Prostate gland (tissue), 2 donors: ENCODE results near the gene RFT1.

Source experiments
- POLR2A ChIP-seq: fragments of 450-650 bp; IDR thresholded peaks from one replicate; pipeline ENCODE4 v1.6.1; 2016; ENCODE audit warnings: antibody characterized with exemption, mild to moderate bottlenecking
- POLR2AphosphoS5 ChIP-seq: sonication (generic); formaldehyde crosslinking; IDR thresholded peaks from one replicate; pipeline ENCODE4 v1.6.1; 2017; ENCODE audit warnings: antibody characterized with exemption
- TF ChIP-seq, protein P1 (sequence below), 4 experiments: fragments of 200-600 bp in 2 of 4; fragments of 450-650 bp in 2 of 4; sonication (generic) in 2 of 4; IDR thresholded peaks; 1 replicate in 3 of 4; 2 replicates in 1 of 4; pipeline ENCODE4 v1.5.1; 2016 to 2019; ENCODE audit warnings: antibody characterized with exemption in 4 of 4, mild to moderate bottlenecking in 2 of 4, moderate library complexity in 2 of 4

DNA sequence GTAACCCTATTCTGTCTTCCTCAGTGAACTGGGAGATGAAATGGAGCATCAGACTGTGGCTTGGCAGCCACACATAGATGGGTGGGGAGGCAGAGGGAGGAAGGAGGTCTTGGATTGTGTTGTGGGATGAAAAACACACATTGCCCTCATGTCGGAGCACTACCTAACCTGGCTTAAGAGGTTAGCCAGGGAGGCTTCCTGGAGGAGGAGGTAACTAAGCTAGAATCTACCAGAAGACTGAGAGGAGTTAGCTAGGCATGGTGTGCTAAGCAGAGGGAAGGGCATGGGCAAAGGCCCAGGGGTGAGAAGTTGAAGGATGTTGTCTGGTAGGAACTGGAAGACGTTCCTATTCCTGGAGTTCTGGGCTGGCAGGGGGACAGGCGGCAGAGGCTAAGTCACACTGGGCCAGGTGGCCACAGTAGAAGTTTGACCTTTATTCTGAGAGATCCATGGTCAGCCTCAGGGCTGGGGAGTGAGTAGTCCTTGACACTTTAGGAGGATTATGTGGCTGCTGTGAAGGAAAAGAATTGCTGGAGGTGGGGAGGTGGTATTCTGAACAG is 23.1 kb upstream of the RFT1 start:
- no peak for TF ChIP-seq POLR2A
- TF ChIP-seq, protein P1, sequence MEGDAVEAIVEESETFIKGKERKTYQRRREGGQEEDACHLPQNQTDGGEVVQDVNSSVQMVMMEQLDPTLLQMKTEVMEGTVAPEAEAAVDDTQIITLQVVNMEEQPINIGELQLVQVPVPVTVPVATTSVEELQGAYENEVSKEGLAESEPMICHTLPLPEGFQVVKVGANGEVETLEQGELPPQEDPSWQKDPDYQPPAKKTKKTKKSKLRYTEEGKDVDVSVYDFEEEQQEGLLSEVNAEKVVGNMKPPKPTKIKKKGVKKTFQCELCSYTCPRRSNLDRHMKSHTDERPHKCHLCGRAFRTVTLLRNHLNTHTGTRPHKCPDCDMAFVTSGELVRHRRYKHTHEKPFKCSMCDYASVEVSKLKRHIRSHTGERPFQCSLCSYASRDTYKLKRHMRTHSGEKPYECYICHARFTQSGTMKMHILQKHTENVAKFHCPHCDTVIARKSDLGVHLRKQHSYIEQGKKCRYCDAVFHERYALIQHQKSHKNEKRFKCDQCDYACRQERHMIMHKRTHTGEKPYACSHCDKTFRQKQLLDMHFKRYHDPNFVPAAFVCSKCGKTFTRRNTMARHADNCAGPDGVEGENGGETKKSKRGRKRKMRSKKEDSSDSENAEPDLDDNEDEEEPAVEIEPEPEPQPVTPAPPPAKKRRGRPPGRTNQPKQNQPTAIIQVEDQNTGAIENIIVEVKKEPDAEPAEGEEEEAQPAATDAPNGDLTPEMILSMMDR (IDR thresholded peaks at IDR 0.05) = no peak
- no peak for TF ChIP-seq POLR2AphosphoS5
